Measurements from ENCODE around the gene GPR18. TPM values are rescaled to one million over a fixed set of nuclear protein-coding genes. Genes with fewer than 3 reads are reported as not detected.

Gene GPR18
- total and polyA plus RNA-seq, 2 of the 4 experiments (the other 2 are of a cell fraction): not detected

DNA sequence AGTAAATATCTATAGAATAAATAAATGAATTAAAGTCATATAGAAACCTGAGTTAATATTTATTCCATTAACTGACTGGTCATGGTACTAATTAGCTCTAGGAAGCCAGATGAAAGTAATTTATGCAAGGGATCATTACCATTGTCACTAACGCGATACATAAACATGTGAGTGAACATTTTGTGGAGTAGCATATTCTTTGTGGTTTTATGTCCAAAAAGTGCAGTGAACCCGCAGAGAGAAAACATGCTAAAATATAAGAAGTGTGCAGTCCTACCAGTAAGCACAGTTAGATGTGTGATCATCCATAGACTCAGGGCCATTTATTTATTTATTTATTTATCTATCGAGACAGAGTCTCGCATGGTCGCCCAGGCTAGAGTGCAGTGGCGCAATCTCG, 47.4 kb upstream of the GPR18 start:
- no peak overlapping the region for H4K91ac ChIP-seq (ENCODE audit: insufficient read depth, low read depth, low read length)
- H2AK5ac ChIP-seq (ENCODE audit: low read depth, low read length): no peak overlapping the region
- WGBS, 2 experiments (ENCODE audit: extremely low coverage in 2 of 2, insufficient read length in 1 of 2): no CpG with 5 or more reads among the region's 8 CpGs
- dilution Hi-C loops (cut with HindIII; ENCODE audit: low sequenced_read_pairs, unreplicated experiment): no loop called here
- H4K5ac ChIP-seq (ENCODE audit: low read depth, low read length): no peak overlapping the region
- TF ChIP-seq RAD21 (IDR thresholded peaks at IDR 0.05; ENCODE audit: low read length) (no peak), MXI1 (IDR thresholded peaks at IDR 0.05; ENCODE audit: borderline replicate concordance, low read depth, low read length) (no peak), SMC3 (IDR thresholded peaks at IDR 0.05; ENCODE audit: low read depth, low read length) (no peak), FOS (IDR thresholded peaks at IDR 0.05; ENCODE audit: low read depth, low read length) (no peak), USF2 (IDR thresholded peaks at IDR 0.05; ENCODE audit: low read depth, low read length) (no peak), MAZ (IDR thresholded peaks at IDR 0.05; ENCODE audit: borderline replicate concordance, low read depth, low read length) (no peak), CTCF (conservative IDR thresholded peaks at IDR 0.05; ENCODE audit: low read depth, low read length) (no peak), NFE2L2 (IDR thresholded peaks at IDR 0.05; ENCODE audit: low read depth, low read length) (no peak), CHD1 (IDR thresholded peaks at IDR 0.05; ENCODE audit: low read depth, low read length) (no peak), POLR2A (IDR thresholded peaks at IDR 0.05; ENCODE audit: low read depth, low read length) (no peak), CEBPB (IDR thresholded peaks at IDR 0.05; ENCODE audit: low read depth, low read length) (no peak)
- H3K4me1 ChIP-seq (ENCODE audit: control insufficient read depth, insufficient read depth, low read length): peaks cover 10% of the 10 kb centered on the region
- H3K56ac ChIP-seq (ENCODE audit: extremely low read depth, insufficient read depth, low read length): no peak overlapping the region
- H2AFZ ChIP-seq (replicated peaks; ENCODE audit: low read length, poor library complexity): no peak overlapping the region
- H3K36me3 ChIP-seq (ENCODE audit: control insufficient read depth, insufficient read depth, low read length): peaks cover 2% of the 10 kb centered on the region; the same call in 1 of the 2 replicates
- H3K18ac ChIP-seq (ENCODE audit: low read depth, low read length): no peak overlapping the region
- no peak overlapping the region for H2BK15ac ChIP-seq (ENCODE audit: low read depth, low read length)
- H3K9me3 ChIP-seq (ENCODE audit: control insufficient read depth, insufficient read depth, low read length): no peaks in the 10 kb centered on the region
- no peak overlapping the region for H2BK5ac ChIP-seq (ENCODE audit: low read depth, low read length, poor library complexity, severe bottlenecking)
- ChIA-PET CTCF (no interaction called here), POLR2A (ENCODE audit: unreplicated experiment) (no interaction called here)
- no peak overlapping the region for H3K4me3 ChIP-seq (ENCODE audit: insufficient read depth, low read depth, low read length)
- no peak overlapping the region for H4K8ac ChIP-seq (ENCODE audit: low read depth in 2 of 2, low read length in 2 of 2)
- H3K14ac ChIP-seq (replicated peaks; ENCODE audit: low read depth, low read length): no peak overlapping the region
- H4K20me1 ChIP-seq (ENCODE audit: insufficient read depth, low read length): peaks cover 12% of the 10 kb centered on the region
- no peaks in the 10 kb centered on the region for H3K27me3 ChIP-seq (ENCODE audit: control insufficient read depth, insufficient read depth, low read length)
- H3K4ac ChIP-seq (ENCODE audit: low read depth, low read length): no peak overlapping the region
- no peak overlapping the region for H2BK20ac ChIP-seq (ENCODE audit: low read depth, low read length)
- no peak overlapping the region for H3K27ac ChIP-seq (ENCODE audit: insufficient read depth, low read length)
- H3K79me1 ChIP-seq (ENCODE audit: low read depth in 1 of 2, low read length in 2 of 2): peaks cover 5 to 11% of the 10 kb centered on the region in 2 experiments; a peak in 3 of 4 replicates
- ATAC-seq (ENCODE audit: low read depth) (no peak), DNase-seq (no peak)
- in situ Hi-C loops (cut with MboI; ENCODE audit: low sequenced_read_pairs): no loop called here
- no TSS peak for BruUV-seq (replicated peaks)
- H2AK9ac ChIP-seq (replicated peaks; ENCODE audit: low read depth, low read length, poor library complexity): no peak overlapping the region
- H3K9me1 ChIP-seq (ENCODE audit: insufficient read depth, low read length): peaks cover 12% of the 10 kb centered on the region
- no peak overlapping the region for H3K23ac ChIP-seq (ENCODE audit: low read depth, low read length)
- H2BK120ac ChIP-seq (ENCODE audit: low read depth, low read length): no peak overlapping the region
- H3K9ac ChIP-seq (ENCODE audit: low read depth, low read length): no peak overlapping the region
- intact Hi-C loops (cut with micrococcal nuclease): no loop called here
- no peak overlapping the region for H3K4me2 ChIP-seq (ENCODE audit: low read depth, low read length)

All from IMR-90 (cell line).